B cell (primary cell): Measurements from ENCODE around the gene BRIP1.

ENCODE experiments used
- CTCF ChIP-seq: fragments of 200-600 bp; IDR thresholded peaks from one replicate; pipeline ENCODE4 v1.8.0; 2022; ENCODE audit warnings: antibody characterized with exemption, mild to moderate bottlenecking
- EZH2 ChIP-seq: IDR thresholded peaks from 2 replicates; pipeline ENCODE4 v1.6.1; 2012; ENCODE audit warnings: borderline replicate concordance, low read depth, mild to moderate bottlenecking, moderate library complexity, low read length; ENCODE audit not compliant: insufficient read depth, poor library complexity, severe bottlenecking

- no peak for TF ChIP-seq CTCF
- no peak for TF ChIP-seq EZH2
Observed at GRCh38 chr17:61743766-61744165, 119.6 kb downstream of the BRIP1 start.
